A549 (cell line): ENCODE results near the gene RBL2. TPM values are rescaled to one million over a fixed set of nuclear protein-coding genes. Genes with fewer than 3 reads are reported as not detected.

Experiments used
- ATAC-seq, 2 experiments: fragments of 200-7000 bp in 1 of 2; fragments of >200 bp in 1 of 2; cut with Nextera tagmentation in 1 of 2; cut with Tn5 transposase in 1 of 2; 3 replicates each; pipeline versions ENCODE4 v1.8.0 to v1.9.1; 2018 to 2020; ENCODE audit warnings: mild to moderate bottlenecking in 1 of 2, moderate library complexity in 1 of 2
- CTCF ChIA-PET: fragments of 300-600 bp; sonication (Branson Sonifier 250); formaldehyde crosslinking; extraction: SDS; loops from one replicate; lab custom pipeline; 2021; ENCODE audit warnings: antibody characterized with exemption, inconsistent platforms; lab: Yijun Ruan, JAX
- POLR2A ChIA-PET: fragments of 350-600 bp; formaldehyde crosslinking; extraction: SDS; loops from one replicate; lab custom pipeline; 2021; ENCODE audit warnings: antibody characterized with exemption, inconsistent platforms; lab: Yijun Ruan, JAX
- DNase-seq, 2 experiments: peaks; one replicate each; pipeline versions ENCODE4 v3.0.0 to v3.0.0-alpha.2; 2011 to 2016; ENCODE audit warnings: low read depth in 1 of 2, low spot score in 1 of 2
- FAIRE-seq: peaks from 2 replicates; lab custom pipeline; 2011; peaks lifted over from hg19 to GRCh38; lab: Jason Lieb, UNC
- H3K27ac ChIP-seq, 2 experiments: fragments of >200 bp; sonication (Bioruptor Twin); formaldehyde crosslinking; 3 replicates each; pipeline ENCODE4 v1.5.1; 2016 to 2017
- H3K4me1 ChIP-seq: fragments of >200 bp; sonication (Bioruptor Twin); formaldehyde crosslinking; 3 replicates; pipeline ENCODE4 v1.6.1; 2016
- H3K4me2 ChIP-seq: fragments of >200 bp; sonication (Bioruptor Twin); formaldehyde crosslinking; 3 replicates; pipeline ENCODE4 v1.6.1; 2016
- H3K4me3 ChIP-seq: fragments of >200 bp; sonication (Bioruptor Twin); formaldehyde crosslinking; 3 replicates; pipeline ENCODE4 v1.5.1; 2016
- H3K9me3 ChIP-seq: fragments of >200 bp; sonication (Bioruptor Twin); formaldehyde crosslinking; 3 replicates; pipeline ENCODE4 v1.6.1; 2016
- CEBPB ChIP-seq, 2 experiments: fragments of >200 bp in 1 of 2; sonication (Bioruptor Twin) in 1 of 2; formaldehyde crosslinking in 1 of 2; IDR thresholded peaks; 2 replicates each; pipeline ENCODE4 v1.6.1; 2012 to 2016
- CHD4 ChIP-seq: fragments of 200-600 bp; sonication (generic); IDR thresholded peaks from 2 replicates; pipeline ENCODE4 v1.6.1; 2016; ENCODE audit warnings: antibody characterized with exemption, mild to moderate bottlenecking, borderline replicate concordance
- EHF ChIP-seq: fragments of 250-450 bp; sonication (Bioruptor Pico); IDR thresholded peaks from 2 replicates; pipeline ENCODE4 v1.5.0; 2020; ENCODE audit warnings: mild to moderate bottlenecking
- EHMT2 ChIP-seq: fragments of 200-600 bp; sonication (generic); IDR thresholded peaks from 2 replicates; pipeline ENCODE4 v1.6.1; 2016; ENCODE audit warnings: antibody characterized with exemption, low read depth, mild to moderate bottlenecking, moderate library complexity
- FOSB ChIP-seq: fragments of 250-450 bp; sonication (Bioruptor Pico); IDR thresholded peaks from 2 replicates; pipeline ENCODE4 v1.5.0; 2020; ENCODE audit warnings: mild to moderate bottlenecking, moderate library complexity
- FOSL2 ChIP-seq, 2 experiments: fragments of 450-650 bp in 1 of 2; fragments of >200 bp in 1 of 2; sonication (Bioruptor Twin) in 1 of 2; formaldehyde crosslinking; IDR thresholded peaks; 2 replicates each; pipeline versions ENCODE4 v1.5.0 to v1.6.1; 2016 to 2020; ENCODE audit warnings: mild to moderate bottlenecking in 1 of 2, moderate library complexity in 1 of 2
- FOXS1 ChIP-seq: fragments of 250-450 bp; sonication (Bioruptor Pico); IDR thresholded peaks from 2 replicates; pipeline ENCODE4 v1.5.0; 2020; ENCODE audit warnings: mild to moderate bottlenecking, moderate library complexity
- HDAC2 ChIP-seq: fragments of 200-600 bp; sonication (generic); IDR thresholded peaks from 2 replicates; pipeline ENCODE4 v1.6.1; 2016
- HES2 ChIP-seq: fragments of >200 bp; sonication (Bioruptor Twin); formaldehyde crosslinking; IDR thresholded peaks from 2 replicates; pipeline ENCODE4 v1.6.1; 2016
- HEYL ChIP-seq: fragments of 250-450 bp; sonication (Bioruptor Pico); IDR thresholded peaks from 2 replicates; pipeline ENCODE4 v1.8.0; 2021; ENCODE audit warnings: mild to moderate bottlenecking, moderate library complexity
- HMGXB4 ChIP-seq: fragments of 250-450 bp; sonication (Bioruptor Pico); IDR thresholded peaks from 2 replicates; pipeline ENCODE4 v1.5.0; 2021; ENCODE audit warnings: mild to moderate bottlenecking, moderate library complexity, borderline replicate concordance
- HOXA7 ChIP-seq: fragments of 250-450 bp; sonication (Bioruptor Pico); IDR thresholded peaks from 2 replicates; pipeline ENCODE4 v1.5.0; 2020; ENCODE audit warnings: mild to moderate bottlenecking, moderate library complexity
- HOXB5 ChIP-seq: fragments of 250-450 bp; sonication (Bioruptor Pico); IDR thresholded peaks from 2 replicates; pipeline ENCODE4 v1.5.0; 2020; ENCODE audit warnings: mild to moderate bottlenecking, moderate library complexity
- JUN ChIP-seq, 2 experiments: fragments of >200 bp; sonication (Bioruptor Twin); formaldehyde crosslinking; IDR thresholded peaks; 2 replicates in 1 of 2; 3 replicates in 1 of 2; pipeline ENCODE4 v1.6.1; 2016 to 2017
- KDM1A ChIP-seq: fragments of 200-600 bp; sonication (generic); IDR thresholded peaks from 2 replicates; pipeline ENCODE4 v1.6.1; 2016; ENCODE audit warnings: low read depth, mild to moderate bottlenecking
- KDM5A ChIP-seq: fragments of 200-600 bp; sonication (generic); IDR thresholded peaks from 2 replicates; pipeline ENCODE4 v1.6.1; 2016; ENCODE audit warnings: antibody characterized with exemption, mild to moderate bottlenecking
- MAFK ChIP-seq: fragments of 450-650 bp; IDR thresholded peaks from 2 replicates; pipeline ENCODE4 v1.6.1; 2014; ENCODE audit not compliant: partially characterized antibody
- MYC ChIP-seq: IDR thresholded peaks from 2 replicates; pipeline ENCODE4 v1.6.1; 2012; ENCODE audit warnings: mild to moderate bottlenecking, inconsistent platforms, low read length, improper control_type of control experiment, borderline replicate concordance
- NFE2L2 ChIP-seq: fragments of 150-350 bp; conservative IDR thresholded peaks from 2 replicates; pipeline ENCODE4 v1.6.1; 2014; ENCODE audit warnings: low read length
- PBX3 ChIP-seq: IDR thresholded peaks from 2 replicates; pipeline ENCODE4 v1.6.1; 2012
- PHF8 ChIP-seq: fragments of 200-600 bp; sonication (generic); IDR thresholded peaks from 2 replicates; pipeline ENCODE4 v1.6.1; 2016; ENCODE audit warnings: low read depth, mild to moderate bottlenecking, antibody characterized with exemption, moderate library complexity, borderline replicate concordance
- POLR2A ChIP-seq: IDR thresholded peaks from 2 replicates; pipeline ENCODE4 v1.6.1; 2012; ENCODE audit warnings: mild to moderate bottlenecking, low read length
- POLR2AphosphoS2 ChIP-seq: conservative IDR thresholded peaks from 2 replicates; pipeline ENCODE4 v1.6.1; 2012; ENCODE audit warnings: low read length, improper control_type of control experiment, inconsistent platforms
- TP53 ChIP-seq: fragments of 250-450 bp; sonication (Bioruptor Pico); IDR thresholded peaks from 2 replicates; pipeline ENCODE4 v1.5.0; 2021; ENCODE audit warnings: mild to moderate bottlenecking, moderate library complexity
- ZC3H11A ChIP-seq: fragments of 450-650 bp; IDR thresholded peaks from 2 replicates; pipeline ENCODE4 v1.6.1; 2014; ENCODE audit warnings: antibody characterized with exemption, mild to moderate bottlenecking
- ZSCAN20 ChIP-seq: fragments of 250-450 bp; sonication (Bioruptor Pico); IDR thresholded peaks from 2 replicates; pipeline ENCODE4 v1.8.0; 2022; ENCODE audit warnings: mild to moderate bottlenecking, moderate library complexity
- WGBS: methylation state at CpG from one replicate; pipeline ENCODE4 v1.1.6; 2017; ENCODE audit errors: missing lambda C conversion rate; 5-methylcytosine and 5-hydroxymethylcytosine counted together
- polyA plus RNA-seq, 4 experiments: library from polyadenylated mRNA; depleted of rRNA in 3 of 4; stranded (reverse); fragments of >200 nt; fragmentation: RNase III in 1 of 4; extraction: RNeasy Plus Mini Kit Qiagen cat#74134 plus additional on column Dnase treatment in 1 of 4; gene quantifications; 2 replicates in 3 of 4; 3 replicates in 1 of 4; pipeline ENCODE4 v1.2.3, GENCODE V29; 2011 to 2017
- TF ChIP-seq, protein P1 (sequence below): IDR thresholded peaks from 2 replicates; pipeline ENCODE4 v1.6.1; 2012
- TF ChIP-seq, protein P2 (sequence below): fragments of 200-600 bp; sonication (generic); IDR thresholded peaks from 2 replicates; pipeline ENCODE4 v1.6.1; 2016; ENCODE audit warnings: antibody characterized with exemption, mild to moderate bottlenecking, moderate library complexity

Gene RBL2
- polyA plus RNA-seq, 2 of the 4 experiments (the other 2 are of a cell fraction) = 17.2 to 45.0 TPM

- WGBS = 30% methylated on average over 13 of the region's 13 CpGs
Measured at GRCh38 chr16:53433930-53434376, 318 bp upstream of the RBL2 start.

DNA sequence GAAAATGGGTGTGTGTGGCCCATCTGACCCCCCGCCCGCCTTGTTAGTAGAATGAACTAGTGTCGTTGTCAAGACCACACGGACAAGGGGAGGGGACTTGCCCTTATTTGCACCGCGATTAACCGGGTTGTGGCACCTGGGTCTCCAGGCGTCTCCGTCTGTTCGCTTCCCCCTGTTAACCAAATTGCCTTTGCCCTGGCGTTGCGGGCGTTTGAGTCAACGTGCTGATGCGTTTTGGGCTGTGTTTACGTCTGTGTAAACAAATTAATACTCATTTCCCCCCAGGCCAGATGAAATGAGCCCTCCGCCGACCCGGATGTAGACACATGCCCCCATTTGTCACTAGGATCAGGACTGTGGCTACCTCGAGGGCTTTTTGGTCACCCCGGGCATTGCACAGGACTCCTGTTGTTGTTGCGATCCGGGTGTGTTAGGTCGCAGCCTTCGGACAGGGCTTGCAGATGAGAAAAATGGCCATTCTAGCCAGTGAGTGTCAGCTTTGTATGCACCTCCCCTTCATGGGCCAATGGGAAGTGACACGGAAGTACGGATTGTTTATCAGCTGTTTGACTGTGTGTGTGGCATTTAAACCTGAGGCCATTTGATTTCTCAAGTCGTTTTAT is 906 bp downstream of the RBL2 start:
- WGBS = 1% methylated on average over 23 of the region's 28 CpGs
- peak; percentile 96 for ATAC-seq
- Histone ChIP-seq H3K27ac (peak overlapping the region; percentile 87 to 90), H3K4me1 (peaks cover 9% of the 10 kb centered on the region; the same call in 2 of the 3 replicates), H3K9me3 (no peaks in the 10 kb centered on the region), H3K4me2 (peak overlapping the region; percentile 92), H3K4me3 (peak overlapping the region; percentile 89)
- FAIRE-seq = peak; percentile 96
- ChIA-PET POLR2A (interaction anchor here (1.0 kb wide), 1 partner anchor 11 kb away, joined by 3 read pairs; no protein-coding TSS in a partner anchor), CTCF (interaction anchor here (1.0 kb wide), 1 partner anchor 19 kb away, joined by 3 read pairs; no protein-coding TSS in a partner anchor)
- peak; percentile 85 to 92 for DNase-seq
- TF ChIP-seq, protein P1, sequence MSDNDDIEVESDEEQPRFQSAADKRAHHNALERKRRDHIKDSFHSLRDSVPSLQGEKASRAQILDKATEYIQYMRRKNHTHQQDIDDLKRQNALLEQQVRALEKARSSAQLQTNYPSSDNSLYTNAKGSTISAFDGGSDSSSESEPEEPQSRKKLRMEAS = peak; percentile 37; the same call in 1 of the 2 replicates
- TF ChIP-seq HMGXB4 (CRISPR knock-in tag) (no peak), HES2 (no peak), CEBPB (IDR thresholded peaks at IDR 0.05) (no peak), TP53 (CRISPR knock-in tag) (no peak), ZSCAN20 (CRISPR knock-in tag) (no peak), KDM1A (no peak), POLR2AphosphoS2 (no peak), PBX3 (peak; percentile 76), FOSB (CRISPR knock-in tag) (no peak), FOXS1 (CRISPR knock-in tag) (no peak), NFE2L2 (no peak), CHD4 (no peak), MYC (no peak), EHF (no peak), HOXB5 (CRISPR knock-in tag) (peak; percentile 100), PHF8 (no peak), HEYL (CRISPR knock-in tag) (no peak), MAFK (no peak), JUN (IDR thresholded peaks at IDR 0.05) (no peak), ZC3H11A (no peak), HOXA7 (no peak), EHMT2 (no peak), POLR2A (peak; percentile 28; the same call in 1 of the 2 replicates), HDAC2 (no peak), FOSL2 (IDR thresholded peaks at IDR 0.05) (no peak), FOSL2 (CRISPR knock-in tag; IDR thresholded peaks at IDR 0.05) (no peak)
- TF ChIP-seq, protein P2, sequence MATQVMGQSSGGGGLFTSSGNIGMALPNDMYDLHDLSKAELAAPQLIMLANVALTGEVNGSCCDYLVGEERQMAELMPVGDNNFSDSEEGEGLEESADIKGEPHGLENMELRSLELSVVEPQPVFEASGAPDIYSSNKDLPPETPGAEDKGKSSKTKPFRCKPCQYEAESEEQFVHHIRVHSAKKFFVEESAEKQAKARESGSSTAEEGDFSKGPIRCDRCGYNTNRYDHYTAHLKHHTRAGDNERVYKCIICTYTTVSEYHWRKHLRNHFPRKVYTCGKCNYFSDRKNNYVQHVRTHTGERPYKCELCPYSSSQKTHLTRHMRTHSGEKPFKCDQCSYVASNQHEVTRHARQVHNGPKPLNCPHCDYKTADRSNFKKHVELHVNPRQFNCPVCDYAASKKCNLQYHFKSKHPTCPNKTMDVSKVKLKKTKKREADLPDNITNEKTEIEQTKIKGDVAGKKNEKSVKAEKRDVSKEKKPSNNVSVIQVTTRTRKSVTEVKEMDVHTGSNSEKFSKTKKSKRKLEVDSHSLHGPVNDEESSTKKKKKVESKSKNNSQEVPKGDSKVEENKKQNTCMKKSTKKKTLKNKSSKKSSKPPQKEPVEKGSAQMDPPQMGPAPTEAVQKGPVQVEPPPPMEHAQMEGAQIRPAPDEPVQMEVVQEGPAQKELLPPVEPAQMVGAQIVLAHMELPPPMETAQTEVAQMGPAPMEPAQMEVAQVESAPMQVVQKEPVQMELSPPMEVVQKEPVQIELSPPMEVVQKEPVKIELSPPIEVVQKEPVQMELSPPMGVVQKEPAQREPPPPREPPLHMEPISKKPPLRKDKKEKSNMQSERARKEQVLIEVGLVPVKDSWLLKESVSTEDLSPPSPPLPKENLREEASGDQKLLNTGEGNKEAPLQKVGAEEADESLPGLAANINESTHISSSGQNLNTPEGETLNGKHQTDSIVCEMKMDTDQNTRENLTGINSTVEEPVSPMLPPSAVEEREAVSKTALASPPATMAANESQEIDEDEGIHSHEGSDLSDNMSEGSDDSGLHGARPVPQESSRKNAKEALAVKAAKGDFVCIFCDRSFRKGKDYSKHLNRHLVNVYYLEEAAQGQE = no peak

More at GRCh38 chr16:53433930-53434376, 318 bp upstream of the RBL2 start:
- FAIRE-seq = no peak
- no peak for ATAC-seq
- Histone ChIP-seq H3K9me3 (0 out of 3 replicates have a peak, but pooled peaks cover 5% of the 10 kb centered on the region), H3K4me3 (peak overlapping the region; percentile 89), H3K27ac (peak overlapping the region; percentile 87 to 90), H3K4me1 (peaks cover 9% of the 10 kb centered on the region; the same call in 2 of the 3 replicates), H3K4me2 (peak overlapping the region; percentile 92)
- ChIA-PET CTCF (no interaction called here), POLR2A (no interaction called here)
- no peak for DNase-seq
- no peak for TF ChIP-seq KDM5A
- TF ChIP-seq POLR2AphosphoS2 = no peak
- TF ChIP-seq, protein P1 = no peak
- TF ChIP-seq NFE2L2 = no peak
